HCT116 (cell line): ENCODE results near the gene SYTL2. TPM values are rescaled to one million over a fixed set of nuclear protein-coding genes. Genes with fewer than 3 reads are reported as not detected.

Experiments
- ATAC-seq: fragments of 200-7000 bp; cut with Tn5 transposase; 2 replicates; pipeline ENCODE4 v1.9.1; 2020; ENCODE audit warnings: mild to moderate bottlenecking, moderate library complexity
- BruUV-seq: library from RNA; stranded (reverse); fragments of 400-500 nt; replicated peaks from 2 replicates; lab custom pipeline; 2021; lab: Mats Ljungman, UMichigan
- CTCF ChIA-PET: fragments of 300-600 bp; sonication (Branson Sonifier 250); formaldehyde crosslinking; loops from one replicate; lab custom pipeline; 2021; ENCODE audit warnings: antibody characterized with exemption; lab: Charles Lee
- POLR2A ChIA-PET: fragments of 300-600, 350-600 bp; sonication (Branson Sonifier 250); formaldehyde crosslinking; loops from one replicate; lab custom pipeline; 2021; ENCODE audit warnings: antibody characterized with exemption; lab: Charles Lee
- RAD21 ChIA-PET, 2 experiments: fragments of 300-600 bp; sonication (Branson Sonifier 250); formaldehyde crosslinking; loops; one replicate each; lab custom pipeline; 2023; ENCODE audit warnings: low total read pairs in 2 of 2; ENCODE audit not compliant: uncharacterized antibody in 2 of 2, unreplicated experiment in 2 of 2, low non-redundant PET in 1 of 2; lab: Charles Lee
- DNase-seq: peaks from one replicate; pipeline ENCODE4 v3.0.0-alpha.2; 2010; ENCODE audit warnings: low read depth, low spot score
- H2AFZ ChIP-seq: fragments of 200-600 bp; shearing (Covaris generic), sonication (generic); 2 replicates; pipeline ENCODE4 v1.6.1; 2017; ENCODE audit warnings: low read depth, mixed run types, mixed read lengths, antibody characterized with exemption, low read length; ENCODE audit not compliant: poor library complexity, severe bottlenecking
- H3K27ac ChIP-seq: 2 replicates; pipeline ENCODE4 v1.5.1; 2012; ENCODE audit warnings: low read depth, low read length
- H3K27me3 ChIP-seq: fragments of 200-600 bp; sonication (generic); 2 replicates; pipeline ENCODE4 v1.6.1; 2016; ENCODE audit warnings: mixed run types, low read length, mixed read lengths; ENCODE audit not compliant: insufficient read depth
- H3K36me3 ChIP-seq, 2 experiments: fragments of 200-500 bp in 1 of 2; fragments of 200-600 bp in 1 of 2; sonication (Bioruptor generic) in 1 of 2; sonication (generic) in 1 of 2; 2 replicates each; pipeline versions ENCODE4 v1.5.1 to v1.6.1; 2014 to 2016; ENCODE audit warnings: low read length in 2 of 2, inconsistent platforms in 1 of 2, mixed read lengths in 1 of 2, mixed run types in 1 of 2; ENCODE audit not compliant: insufficient read depth in 2 of 2, control insufficient read depth in 1 of 2
- H3K4me1 ChIP-seq, 2 experiments: fragments of 200-600 bp in 1 of 2; sonication (generic) in 1 of 2; 2 replicates each; pipeline versions ENCODE4 v1.5.1 to v1.6.1; 2012 to 2017; ENCODE audit warnings: low read length in 2 of 2, inconsistent platforms in 1 of 2, mild to moderate bottlenecking in 1 of 2, mixed read lengths in 1 of 2, mixed run types in 1 of 2, moderate library complexity in 1 of 2; ENCODE audit not compliant: insufficient read depth in 2 of 2, control insufficient read depth in 1 of 2
- H3K4me2 ChIP-seq: fragments of 200-600 bp; sonication (generic); 2 replicates; pipeline ENCODE4 v1.6.1; 2017; ENCODE audit warnings: mixed run types, low read length, mixed read lengths
- H3K4me3 ChIP-seq, 2 experiments: fragments of 200-600 bp in 1 of 2; sonication (generic) in 1 of 2; replicated peaks in 1 of 2; 2 replicates each; pipeline ENCODE4 v1.5.1; 2011 to 2016; ENCODE audit warnings: low read length in 2 of 2, control low read depth in 1 of 2, low read depth in 1 of 2, mild to moderate bottlenecking in 1 of 2, mixed read lengths in 1 of 2, mixed run types in 1 of 2
- H3K79me2 ChIP-seq: fragments of 200-600 bp; sonication (generic); 2 replicates; pipeline ENCODE4 v1.6.1; 2017; ENCODE audit warnings: mild to moderate bottlenecking, mixed run types, low read length, moderate library complexity, mixed read lengths; ENCODE audit not compliant: insufficient read depth
- H3K9ac ChIP-seq: fragments of 200-600 bp; sonication (generic); 2 replicates; pipeline ENCODE4 v1.6.1; 2016; ENCODE audit warnings: low read length, mixed read lengths
- H3K9me2 ChIP-seq: fragments of 200-600 bp; sonication (generic), shearing (Covaris generic); 2 replicates; pipeline ENCODE4 v1.6.1; 2017; ENCODE audit warnings: mixed run types, mild to moderate bottlenecking, moderate library complexity; ENCODE audit not compliant: insufficient read depth
- H3K9me3 ChIP-seq, 2 experiments: fragments of 200-500 bp in 1 of 2; fragments of 200-600 bp in 1 of 2; sonication (Bioruptor generic) in 1 of 2; sonication (generic) in 1 of 2; 2 replicates each; pipeline ENCODE4 v1.6.1; 2014 to 2017; ENCODE audit warnings: low read length in 2 of 2, mixed read lengths in 2 of 2, inconsistent platforms in 1 of 2, low read depth in 1 of 2, mild to moderate bottlenecking in 1 of 2, mixed run types in 1 of 2, moderate library complexity in 1 of 2; ENCODE audit not compliant: control insufficient read depth in 1 of 2, insufficient read depth in 1 of 2
- H4K20me1 ChIP-seq: fragments of 200-600 bp; sonication (generic), shearing (Covaris generic); 2 replicates; pipeline ENCODE4 v1.6.1; 2017; ENCODE audit warnings: mixed run types, mild to moderate bottlenecking, moderate library complexity; ENCODE audit not compliant: insufficient read depth
- CBX3 ChIP-seq: IDR thresholded peaks from 2 replicates; pipeline ENCODE4 v1.6.1; 2012; ENCODE audit warnings: low read depth
- CEBPB ChIP-seq: IDR thresholded peaks from 2 replicates; pipeline ENCODE4 v1.6.1; 2012; ENCODE audit warnings: low read depth
- EGR1 ChIP-seq: IDR thresholded peaks from 2 replicates; pipeline ENCODE4 v1.6.1; 2012; ENCODE audit warnings: low read depth
- ELF1 ChIP-seq: IDR thresholded peaks from 2 replicates; pipeline ENCODE4 v1.6.1; 2012; ENCODE audit warnings: low read depth, borderline replicate concordance
- FOSL1 ChIP-seq: IDR thresholded peaks from 2 replicates; pipeline ENCODE4 v1.6.1; 2012; ENCODE audit warnings: low read depth
- JUND ChIP-seq: IDR thresholded peaks from 2 replicates; pipeline ENCODE4 v1.6.1; 2012
- POLR2A ChIP-seq: IDR thresholded peaks from 2 replicates; pipeline ENCODE4 v1.7.0; 2011; ENCODE audit warnings: borderline replicate concordance; ENCODE audit not compliant: insufficient read depth, insufficient read length; ENCODE audit errors: extremely low read depth
- RAD21 ChIP-seq: IDR thresholded peaks from 2 replicates; pipeline ENCODE4 v1.6.1; 2012; ENCODE audit warnings: low read depth, mild to moderate bottlenecking
- SP1 ChIP-seq: IDR thresholded peaks from 2 replicates; pipeline ENCODE4 v1.6.1; 2012; ENCODE audit warnings: low read depth
- TCF7L2 ChIP-seq: IDR thresholded peaks from 2 replicates; pipeline ENCODE4 v1.7.0; 2011; ENCODE audit warnings: borderline replicate concordance, inconsistent platforms; ENCODE audit not compliant: insufficient read depth, insufficient read length; ENCODE audit errors: extremely low read depth
- YY1 ChIP-seq: IDR thresholded peaks from 2 replicates; pipeline ENCODE4 v1.6.1; 2011; ENCODE audit warnings: low read length, low read depth, moderate library complexity, mild to moderate bottlenecking; ENCODE audit not compliant: insufficient replicate concordance; ENCODE audit errors: extremely low read depth
- ZFX ChIP-seq: fragments of 450-650 bp; IDR thresholded peaks from 2 replicates; pipeline ENCODE4 v1.6.1; 2017
- ZNF274 ChIP-seq: fragments of 200-500 bp; sonication (Bioruptor generic); IDR thresholded peaks from 2 replicates; pipeline ENCODE4 v1.6.1; 2014; ENCODE audit warnings: mild to moderate bottlenecking, low read depth, low read length, inconsistent platforms
- intact Hi-C: fragments of 100-400 bp; cut with micrococcal nuclease; formaldehyde crosslinking; loops from 2 replicates; pipeline ENCODE4 v1.10.0; 2022
- total RNA-seq: library from RNA; stranded (reverse); gene quantifications from one replicate; pipeline ENCODE4 v1.2.1, GENCODE V29; 2021; ENCODE audit not compliant: unreplicated experiment
- TF ChIP-seq, protein P1 (sequence below): IDR thresholded peaks from 2 replicates; pipeline ENCODE4 v1.6.1; 2011; ENCODE audit warnings: mild to moderate bottlenecking, low read length, moderate library complexity; ENCODE audit not compliant: insufficient replicate concordance; ENCODE audit errors: extremely low read depth
- TF ChIP-seq, protein P2 (sequence below): IDR thresholded peaks from 2 replicates; pipeline ENCODE4 v1.6.1; 2012

SYTL2 gene
- total RNA-seq, 1 experiment from 2014 or later, result 12.6 TPM

DNA sequence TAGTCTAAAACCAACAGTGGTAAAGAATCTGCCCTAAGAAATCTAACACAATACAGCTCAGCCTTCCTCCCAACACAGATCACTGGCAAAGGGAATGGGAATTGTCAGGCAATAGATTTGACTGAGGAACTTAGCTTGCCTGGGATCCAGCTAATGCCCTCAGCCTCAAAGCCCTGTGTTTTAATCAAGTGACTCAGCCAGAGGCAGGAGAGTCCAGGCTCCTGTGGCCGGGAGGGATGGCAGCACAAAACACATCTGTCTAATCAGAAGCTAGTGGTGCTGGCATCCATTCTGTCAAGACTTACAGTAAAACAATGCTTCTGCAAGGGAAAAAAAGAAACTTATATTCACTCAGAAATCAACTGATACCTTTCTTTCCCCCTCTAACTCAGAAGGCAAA is 5.6 kb downstream of the SYTL2 start:
- Histone ChIP-seq H3K9me2 (no peaks in the 10 kb centered on the region), H3K27me3 (no peaks in the 10 kb centered on the region), H3K79me2 (no peaks in the 10 kb centered on the region), H3K9me3 (no peaks in the 10 kb centered on the region)
- POLR2A ChIA-PET, result no interaction called here
- no TSS peak for BruUV-seq
- TF ChIP-seq JUND (no peak), ZFX (no peak), RAD21 (no peak), CEBPB (no peak), CBX3 (no peak), YY1 (no peak)
- TF ChIP-seq, protein P1, sequence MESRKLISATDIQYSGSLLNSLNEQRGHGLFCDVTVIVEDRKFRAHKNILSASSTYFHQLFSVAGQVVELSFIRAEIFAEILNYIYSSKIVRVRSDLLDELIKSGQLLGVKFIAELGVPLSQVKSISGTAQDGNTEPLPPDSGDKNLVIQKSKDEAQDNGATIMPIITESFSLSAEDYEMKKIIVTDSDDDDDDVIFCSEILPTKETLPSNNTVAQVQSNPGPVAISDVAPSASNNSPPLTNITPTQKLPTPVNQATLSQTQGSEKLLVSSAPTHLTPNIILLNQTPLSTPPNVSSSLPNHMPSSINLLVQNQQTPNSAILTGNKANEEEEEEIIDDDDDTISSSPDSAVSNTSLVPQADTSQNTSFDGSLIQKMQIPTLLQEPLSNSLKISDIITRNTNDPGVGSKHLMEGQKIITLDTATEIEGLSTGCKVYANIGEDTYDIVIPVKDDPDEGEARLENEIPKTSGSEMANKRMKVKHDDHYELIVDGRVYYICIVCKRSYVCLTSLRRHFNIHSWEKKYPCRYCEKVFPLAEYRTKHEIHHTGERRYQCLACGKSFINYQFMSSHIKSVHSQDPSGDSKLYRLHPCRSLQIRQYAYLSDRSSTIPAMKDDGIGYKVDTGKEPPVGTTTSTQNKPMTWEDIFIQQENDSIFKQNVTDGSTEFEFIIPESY, result no peak
- TF ChIP-seq, protein P2, sequence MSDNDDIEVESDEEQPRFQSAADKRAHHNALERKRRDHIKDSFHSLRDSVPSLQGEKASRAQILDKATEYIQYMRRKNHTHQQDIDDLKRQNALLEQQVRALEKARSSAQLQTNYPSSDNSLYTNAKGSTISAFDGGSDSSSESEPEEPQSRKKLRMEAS, result no peak
- TF ChIP-seq, all 23 proteins: peak for 0
- intact Hi-C loops, result no loop called here
- Histone ChIP-seq H3K4me3 (no peak overlapping the region), H3K27ac (no peak overlapping the region), H3K9ac (no peak overlapping the region), H4K20me1 (no peaks in the 10 kb centered on the region), H3K4me2 (no peak overlapping the region), H3K36me3 (no peaks in the 10 kb centered on the region), H2AFZ (no peak overlapping the region), H3K4me1 (peaks cover 6 to 26% of the 10 kb centered on the region in 2 experiments)
- DNase-seq (no peak), ATAC-seq (no peak)
- ChIA-PET RAD21 (no interaction called here), CTCF (no interaction called here)

DNA sequence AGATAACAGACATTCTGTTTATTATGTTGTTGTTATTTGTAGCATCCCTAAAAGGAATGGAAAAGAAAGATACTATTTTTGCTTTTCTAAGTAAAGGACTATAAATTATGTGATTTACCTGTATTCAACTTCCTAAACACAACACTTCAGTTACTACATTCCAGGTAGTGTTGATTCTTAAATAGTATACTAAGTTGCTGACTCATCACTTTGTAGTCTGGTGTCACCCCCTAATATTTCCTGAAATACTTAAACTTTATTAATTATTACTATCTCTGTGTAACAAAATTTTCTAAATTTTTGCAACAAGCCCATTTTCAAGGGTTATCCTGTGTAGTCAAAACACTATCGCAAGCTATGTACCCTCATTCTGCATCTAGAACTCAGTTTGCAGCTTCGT is 7.0 kb downstream of the SYTL2 start:
- ATAC-seq (no peak), DNase-seq (no peak)
- Histone ChIP-seq H2AFZ (no peak overlapping the region), H3K36me3 (no peaks in the 10 kb centered on the region), H3K4me1 (peaks cover 0 to 14% of the 10 kb centered on the region in 2 experiments; a peak in 2 of 4 replicates), H3K9me2 (no peaks in the 10 kb centered on the region), H4K20me1 (no peaks in the 10 kb centered on the region), H3K27me3 (no peaks in the 10 kb centered on the region), H3K4me2 (no peak overlapping the region), H3K4me3 (no peak overlapping the region), H3K9me3 (no peaks in the 10 kb centered on the region), H3K9ac (no peak overlapping the region), H3K79me2 (no peaks in the 10 kb centered on the region), H3K27ac (no peak overlapping the region)
- no TSS peak for BruUV-seq
- ChIA-PET RAD21 (no interaction called here), POLR2A (no interaction called here), CTCF (no interaction called here)
- intact Hi-C loops, result no loop called here
- TF ChIP-seq ELF1 (no peak), TCF7L2 (no peak), RAD21 (no peak), POLR2A (no peak), JUND (no peak), SP1 (no peak), YY1 (no peak), EGR1 (no peak), FOSL1 (no peak), CEBPB (no peak), ZNF274 (no peak)
- TF ChIP-seq, protein P2, result no peak
- TF ChIP-seq, protein P1, result no peak
